ENCODE data around the gene XRCC1. TPM values are rescaled to one million over a fixed set of nuclear protein-coding genes. Genes with fewer than 3 reads are reported as not detected.

XRCC1 gene
- total and polyA plus RNA-seq, 10 of the 15 experiments (the other 5 are each of a cell fraction or from before 2014, with no cell fraction given), result 2.0 to 51.1 (median 33.7) TPM

DNA sequence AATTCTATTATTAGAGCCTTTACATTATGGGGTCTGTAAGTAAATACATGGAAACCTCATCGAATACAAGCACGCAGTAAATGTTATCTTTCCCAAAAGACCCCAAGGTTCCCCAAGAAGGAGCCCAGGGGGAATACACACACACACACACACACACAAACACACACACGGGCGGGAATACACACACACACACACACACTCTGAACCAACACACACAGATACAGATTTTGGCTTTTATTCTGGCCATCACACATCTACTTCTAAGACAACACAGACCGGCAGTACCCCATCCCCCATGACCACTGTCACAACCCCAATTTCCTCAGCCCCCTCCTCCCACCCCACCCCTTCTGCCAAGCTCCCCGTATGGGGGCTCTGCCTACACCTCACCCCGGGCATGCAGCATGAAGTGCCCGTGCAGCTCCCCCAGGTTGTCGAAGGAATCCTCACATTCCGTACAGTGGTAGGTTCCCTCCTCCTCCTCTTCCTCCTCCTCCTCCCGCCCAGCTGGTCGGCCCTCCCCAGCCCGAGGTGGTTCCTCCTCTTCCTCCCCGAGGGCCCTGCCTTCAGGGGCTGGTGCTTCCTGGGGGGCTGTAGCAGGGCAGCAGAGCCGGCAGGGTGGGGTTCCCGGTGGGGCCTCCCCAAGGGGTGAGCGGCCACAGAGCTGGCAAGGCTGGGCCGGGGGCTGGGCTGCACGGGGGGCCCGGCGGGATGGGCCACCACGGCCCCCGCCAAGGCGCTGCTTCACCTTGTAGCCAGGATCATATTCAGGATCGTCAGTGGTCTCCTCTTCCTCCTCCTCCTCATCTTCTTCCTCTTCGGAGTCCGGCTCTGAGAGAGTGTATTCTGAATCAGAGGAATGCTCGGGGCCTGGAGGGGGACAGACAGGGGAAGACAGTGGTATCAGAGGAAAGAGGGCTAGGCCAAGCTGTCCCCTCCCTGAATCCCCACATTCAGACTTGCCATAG, 32.2 kb upstream of the XRCC1 start:
- no peaks in the 10 kb centered on the region for H3K27me3 ChIP-seq (replicated peaks in 1 of 2; ENCODE audit: control insufficient read depth in 2 of 2, insufficient read depth in 2 of 2, low read length in 1 of 2)
- FAIRE-seq (no peak), ATAC-seq (no peak), DNase-seq (ENCODE audit: low read depth, low spot score) (no peak)
- H3K36me3 ChIP-seq (ENCODE audit: control insufficient read depth in 2 of 2, insufficient read depth in 2 of 2, low read length in 1 of 2), result peaks cover 3 to 12% of the 10 kb centered on the region in 2 experiments; a peak in 3 of 4 replicates
- WGBS (ENCODE audit: insufficient coverage, insufficient replicate concordance, low lambda C conversion rate, missing lambda C conversion rate), result 72% methylated on average over 23 of the region's 28 CpGs
- no peaks in the 10 kb centered on the region for H4K20me1 ChIP-seq (ENCODE audit: control insufficient read depth, insufficient read depth)
- H3K4me3 ChIP-seq, result no peak overlapping the region
- RAD21 ChIA-PET (ENCODE audit: unreplicated experiment), result no interaction called here
- SMC1A ChIA-PET (ENCODE audit: uncharacterized antibody, unreplicated experiment), result interaction anchor here (1.3 kb wide), 1 partner anchor 10 kb away, joined by 3 read pairs; no protein-coding TSS in a partner anchor
- H3K4me2 ChIP-seq (ENCODE audit: control insufficient read depth, insufficient read depth), result no peak overlapping the region
- no peaks in the 10 kb centered on the region for H3K9me3 ChIP-seq (replicated peaks; ENCODE audit: control insufficient read depth, insufficient read depth, low read length)
- H3K27ac ChIP-seq (ENCODE audit: control insufficient read depth, insufficient read depth), result no peak overlapping the region
- no peaks in the 10 kb centered on the region for H3K4me1 ChIP-seq (ENCODE audit: control insufficient read depth, insufficient read depth, low read length)
- intact Hi-C loops (cut with micrococcal nuclease; ENCODE audit: unreplicated experiment) (no loop called here), in situ Hi-C loops (cut with MboI) (no loop called here)
- H3K79me2 ChIP-seq (ENCODE audit: control insufficient read depth, insufficient read depth, low read length), result peaks cover 1% of the 10 kb centered on the region; the same call in 1 of the 2 replicates
- TF ChIP-seq ZNF217 (IDR thresholded peaks at IDR 0.05) (no peak), KAT2A (conservative IDR thresholded peaks at IDR 0.05; ENCODE audit: control insufficient read depth, low read depth, low read length) (no peak), RAD51 (IDR thresholded peaks at IDR 0.05) (no peak), POLR2AphosphoS5 (IDR thresholded peaks at IDR 0.05; ENCODE audit: low read length) (peak; percentile 36; the same call in 1 of the 2 replicates), HCFC1 (IDR thresholded peaks at IDR 0.05; ENCODE audit: low read length) (no peak), SIN3A (IDR thresholded peaks at IDR 0.05; ENCODE audit: low read depth, low read length) (no peak), TCF12 (IDR thresholded peaks at IDR 0.05; ENCODE audit: low read depth, low read length) (no peak), TCF7 (IDR thresholded peaks at IDR 0.05; ENCODE audit: borderline replicate concordance) (no peak)
- H2AFZ ChIP-seq (ENCODE audit: control insufficient read depth, low read depth, low read length), result no peak overlapping the region
- no TSS peak for BruUV-seq (replicated peaks)
- CTCF ChIA-PET, result interaction anchor here (0.5 to 1.4 kb wide), 3 partner anchors 52 to 162 kb away, joined by 3 to 4 read pairs (median 3); no protein-coding TSS in a partner anchor
- POLR2A ChIA-PET, result interaction anchor here (0.9 kb wide), 1 partner anchor 39 kb away, joined by 3 read pairs; no protein-coding TSS in a partner anchor
- H3K9ac ChIP-seq (ENCODE audit: control insufficient read depth, insufficient read depth, low read length), result no peak overlapping the region

All from GM12878 (cell line).